K562 (cell line): Measurements from ENCODE around the gene AGAP1. TPM values are rescaled to one million over a fixed set of nuclear protein-coding genes. Genes with fewer than 3 reads are reported as not detected.

Source experiments
- polyA plus RNA-seq, 8 experiments: library from polyadenylated mRNA; depleted of rRNA in 4 of 8; stranded (reverse) in 5 of 8; unstranded in 3 of 8; fragments of >200 nt; fragmentation: Nextera tagmentation in 2 of 8; fragmentation: Illumina TruSeq in 1 of 8; extraction: Ambion mirVana in 2 of 8; extraction: Trizol in 1 of 8; gene quantifications; 2 replicates each; pipeline versions ENCODE4 v1.2.1 to v1.2.3, GENCODE V29; 2011 to 2014; ENCODE audit warnings: inconsistent platforms in 1 of 8, missing spikeins in 1 of 8
- total RNA-seq, 7 experiments: library from RNA; depleted of rRNA in 6 of 7; stranded (reverse); fragments of >200 nt in 6 of 7; fragmentation: Illumina TruSeq in 2 of 7; extraction: Trizol in 2 of 7; gene quantifications; 2 replicates each; pipeline versions ENCODE4 v1.2.1 to v1.2.3, GENCODE V29; 2011 to 2021; ENCODE audit warnings: low replicate concordance in 1 of 7
- TF ChIP-seq, protein P1 (sequence below): fragments of 450-650 bp; IDR thresholded peaks from 2 replicates; pipeline ENCODE4 v1.6.1; 2016; ENCODE audit warnings: mild to moderate bottlenecking, moderate library complexity

Gene AGAP1
- total and polyA plus RNA-seq, 9 of the 15 experiments (the other 6 are each of a cell fraction or from before 2014, with no cell fraction given): 1.3 to 24.0 (median 10.6) TPM

DNA sequence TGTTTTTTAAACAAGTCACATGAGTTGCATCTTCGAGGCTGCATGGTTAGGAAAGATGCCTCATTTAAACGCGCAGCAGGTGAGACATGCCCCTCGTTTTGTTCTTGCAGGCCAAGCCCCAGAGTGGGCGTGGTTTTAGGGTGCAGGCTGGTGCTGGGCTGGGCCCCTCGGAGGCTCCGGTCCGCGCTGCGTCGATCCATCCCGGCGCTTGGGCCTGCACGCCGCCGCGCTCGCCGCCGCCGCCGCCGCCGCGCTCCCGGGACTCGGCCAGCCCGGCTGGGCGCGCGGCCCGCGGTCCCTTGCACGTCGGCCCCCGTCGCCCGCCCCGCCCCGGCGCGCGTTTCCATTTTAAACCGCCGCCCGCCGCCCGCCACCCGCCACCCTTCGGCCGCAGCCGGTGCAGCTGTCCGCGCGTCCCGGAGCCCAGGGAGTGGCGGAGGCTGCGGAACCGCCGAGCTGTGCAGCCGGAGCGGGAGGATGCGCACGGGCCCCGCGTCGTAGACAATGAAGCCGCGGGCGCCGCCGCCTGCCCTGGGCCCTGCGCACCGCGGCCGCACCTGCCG lies 175.5 kb downstream of the AGAP1 start (continued):
- TF ChIP-seq, protein P1, sequence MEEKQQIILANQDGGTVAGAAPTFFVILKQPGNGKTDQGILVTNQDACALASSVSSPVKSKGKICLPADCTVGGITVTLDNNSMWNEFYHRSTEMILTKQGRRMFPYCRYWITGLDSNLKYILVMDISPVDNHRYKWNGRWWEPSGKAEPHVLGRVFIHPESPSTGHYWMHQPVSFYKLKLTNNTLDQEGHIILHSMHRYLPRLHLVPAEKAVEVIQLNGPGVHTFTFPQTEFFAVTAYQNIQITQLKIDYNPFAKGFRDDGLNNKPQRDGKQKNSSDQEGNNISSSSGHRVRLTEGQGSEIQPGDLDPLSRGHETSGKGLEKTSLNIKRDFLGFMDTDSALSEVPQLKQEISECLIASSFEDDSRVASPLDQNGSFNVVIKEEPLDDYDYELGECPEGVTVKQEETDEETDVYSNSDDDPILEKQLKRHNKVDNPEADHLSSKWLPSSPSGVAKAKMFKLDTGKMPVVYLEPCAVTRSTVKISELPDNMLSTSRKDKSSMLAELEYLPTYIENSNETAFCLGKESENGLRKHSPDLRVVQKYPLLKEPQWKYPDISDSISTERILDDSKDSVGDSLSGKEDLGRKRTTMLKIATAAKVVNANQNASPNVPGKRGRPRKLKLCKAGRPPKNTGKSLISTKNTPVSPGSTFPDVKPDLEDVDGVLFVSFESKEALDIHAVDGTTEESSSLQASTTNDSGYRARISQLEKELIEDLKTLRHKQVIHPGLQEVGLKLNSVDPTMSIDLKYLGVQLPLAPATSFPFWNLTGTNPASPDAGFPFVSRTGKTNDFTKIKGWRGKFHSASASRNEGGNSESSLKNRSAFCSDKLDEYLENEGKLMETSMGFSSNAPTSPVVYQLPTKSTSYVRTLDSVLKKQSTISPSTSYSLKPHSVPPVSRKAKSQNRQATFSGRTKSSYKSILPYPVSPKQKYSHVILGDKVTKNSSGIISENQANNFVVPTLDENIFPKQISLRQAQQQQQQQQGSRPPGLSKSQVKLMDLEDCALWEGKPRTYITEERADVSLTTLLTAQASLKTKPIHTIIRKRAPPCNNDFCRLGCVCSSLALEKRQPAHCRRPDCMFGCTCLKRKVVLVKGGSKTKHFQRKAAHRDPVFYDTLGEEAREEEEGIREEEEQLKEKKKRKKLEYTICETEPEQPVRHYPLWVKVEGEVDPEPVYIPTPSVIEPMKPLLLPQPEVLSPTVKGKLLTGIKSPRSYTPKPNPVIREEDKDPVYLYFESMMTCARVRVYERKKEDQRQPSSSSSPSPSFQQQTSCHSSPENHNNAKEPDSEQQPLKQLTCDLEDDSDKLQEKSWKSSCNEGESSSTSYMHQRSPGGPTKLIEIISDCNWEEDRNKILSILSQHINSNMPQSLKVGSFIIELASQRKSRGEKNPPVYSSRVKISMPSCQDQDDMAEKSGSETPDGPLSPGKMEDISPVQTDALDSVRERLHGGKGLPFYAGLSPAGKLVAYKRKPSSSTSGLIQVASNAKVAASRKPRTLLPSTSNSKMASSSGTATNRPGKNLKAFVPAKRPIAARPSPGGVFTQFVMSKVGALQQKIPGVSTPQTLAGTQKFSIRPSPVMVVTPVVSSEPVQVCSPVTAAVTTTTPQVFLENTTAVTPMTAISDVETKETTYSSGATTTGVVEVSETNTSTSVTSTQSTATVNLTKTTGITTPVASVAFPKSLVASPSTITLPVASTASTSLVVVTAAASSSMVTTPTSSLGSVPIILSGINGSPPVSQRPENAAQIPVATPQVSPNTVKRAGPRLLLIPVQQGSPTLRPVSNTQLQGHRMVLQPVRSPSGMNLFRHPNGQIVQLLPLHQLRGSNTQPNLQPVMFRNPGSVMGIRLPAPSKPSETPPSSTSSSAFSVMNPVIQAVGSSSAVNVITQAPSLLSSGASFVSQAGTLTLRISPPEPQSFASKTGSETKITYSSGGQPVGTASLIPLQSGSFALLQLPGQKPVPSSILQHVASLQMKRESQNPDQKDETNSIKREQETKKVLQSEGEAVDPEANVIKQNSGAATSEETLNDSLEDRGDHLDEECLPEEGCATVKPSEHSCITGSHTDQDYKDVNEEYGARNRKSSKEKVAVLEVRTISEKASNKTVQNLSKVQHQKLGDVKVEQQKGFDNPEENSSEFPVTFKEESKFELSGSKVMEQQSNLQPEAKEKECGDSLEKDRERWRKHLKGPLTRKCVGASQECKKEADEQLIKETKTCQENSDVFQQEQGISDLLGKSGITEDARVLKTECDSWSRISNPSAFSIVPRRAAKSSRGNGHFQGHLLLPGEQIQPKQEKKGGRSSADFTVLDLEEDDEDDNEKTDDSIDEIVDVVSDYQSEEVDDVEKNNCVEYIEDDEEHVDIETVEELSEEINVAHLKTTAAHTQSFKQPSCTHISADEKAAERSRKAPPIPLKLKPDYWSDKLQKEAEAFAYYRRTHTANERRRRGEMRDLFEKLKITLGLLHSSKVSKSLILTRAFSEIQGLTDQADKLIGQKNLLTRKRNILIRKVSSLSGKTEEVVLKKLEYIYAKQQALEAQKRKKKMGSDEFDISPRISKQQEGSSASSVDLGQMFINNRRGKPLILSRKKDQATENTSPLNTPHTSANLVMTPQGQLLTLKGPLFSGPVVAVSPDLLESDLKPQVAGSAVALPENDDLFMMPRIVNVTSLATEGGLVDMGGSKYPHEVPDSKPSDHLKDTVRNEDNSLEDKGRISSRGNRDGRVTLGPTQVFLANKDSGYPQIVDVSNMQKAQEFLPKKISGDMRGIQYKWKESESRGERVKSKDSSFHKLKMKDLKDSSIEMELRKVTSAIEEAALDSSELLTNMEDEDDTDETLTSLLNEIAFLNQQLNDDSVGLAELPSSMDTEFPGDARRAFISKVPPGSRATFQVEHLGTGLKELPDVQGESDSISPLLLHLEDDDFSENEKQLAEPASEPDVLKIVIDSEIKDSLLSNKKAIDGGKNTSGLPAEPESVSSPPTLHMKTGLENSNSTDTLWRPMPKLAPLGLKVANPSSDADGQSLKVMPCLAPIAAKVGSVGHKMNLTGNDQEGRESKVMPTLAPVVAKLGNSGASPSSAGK: no peak
